Mammary epithelial cell (primary cell): ENCODE data around the gene RETREG1.

Source experiments
- EZH2 ChIP-seq: IDR thresholded peaks from 2 replicates; pipeline ENCODE4 v1.6.1; 2012; ENCODE audit warnings: low read length, inconsistent platforms, borderline replicate concordance
- TF ChIP-seq, protein P1 (sequence below), 2 donors: IDR thresholded peaks in 1 of 2; conservative IDR thresholded peaks in 1 of 2; 2 replicates each; pipeline ENCODE4 v1.5.1; 2011 to 2012; ENCODE audit warnings: inconsistent platforms in 2 of 2, low read length in 2 of 2, mild to moderate bottlenecking in 2 of 2, control low read depth in 1 of 2, low read depth in 1 of 2; ENCODE audit not compliant: insufficient read depth in 1 of 2; ENCODE audit errors: extremely low read depth in 1 of 2

DNA sequence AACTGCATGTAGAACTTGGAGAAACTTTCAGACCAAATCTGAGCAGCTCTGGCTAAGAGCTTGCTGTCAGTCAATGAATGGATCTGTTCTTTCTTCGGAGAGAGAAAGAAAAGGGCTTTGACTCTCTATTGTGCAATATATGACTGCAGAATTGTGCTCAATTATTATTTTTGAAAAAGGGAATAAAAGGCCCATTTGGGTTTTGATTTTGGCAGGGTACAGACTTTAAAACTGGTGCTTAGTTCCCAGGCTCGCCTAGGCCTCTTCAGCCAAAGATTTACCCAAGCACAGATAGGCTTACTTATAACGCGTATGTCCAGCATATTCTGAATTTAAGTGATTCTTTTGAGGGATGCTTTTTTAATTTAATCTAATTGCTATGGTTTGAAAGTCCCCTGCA lies 59.3 kb downstream of the RETREG1 start:
- TF ChIP-seq EZH2 = no peak
- TF ChIP-seq, protein P1, sequence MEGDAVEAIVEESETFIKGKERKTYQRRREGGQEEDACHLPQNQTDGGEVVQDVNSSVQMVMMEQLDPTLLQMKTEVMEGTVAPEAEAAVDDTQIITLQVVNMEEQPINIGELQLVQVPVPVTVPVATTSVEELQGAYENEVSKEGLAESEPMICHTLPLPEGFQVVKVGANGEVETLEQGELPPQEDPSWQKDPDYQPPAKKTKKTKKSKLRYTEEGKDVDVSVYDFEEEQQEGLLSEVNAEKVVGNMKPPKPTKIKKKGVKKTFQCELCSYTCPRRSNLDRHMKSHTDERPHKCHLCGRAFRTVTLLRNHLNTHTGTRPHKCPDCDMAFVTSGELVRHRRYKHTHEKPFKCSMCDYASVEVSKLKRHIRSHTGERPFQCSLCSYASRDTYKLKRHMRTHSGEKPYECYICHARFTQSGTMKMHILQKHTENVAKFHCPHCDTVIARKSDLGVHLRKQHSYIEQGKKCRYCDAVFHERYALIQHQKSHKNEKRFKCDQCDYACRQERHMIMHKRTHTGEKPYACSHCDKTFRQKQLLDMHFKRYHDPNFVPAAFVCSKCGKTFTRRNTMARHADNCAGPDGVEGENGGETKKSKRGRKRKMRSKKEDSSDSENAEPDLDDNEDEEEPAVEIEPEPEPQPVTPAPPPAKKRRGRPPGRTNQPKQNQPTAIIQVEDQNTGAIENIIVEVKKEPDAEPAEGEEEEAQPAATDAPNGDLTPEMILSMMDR (conservative IDR thresholded peaks at IDR 0.05 in 1 of 2, IDR thresholded peaks at IDR 0.05 in 1 of 2; ENCODE audit: extremely low read depth in 1 of 2, insufficient read depth in 1 of 2, low read depth in 1 of 2, low read length in 2 of 2) = no peak
